ENCODE results near the gene TTC9C.
A peak's percentile ranks its signal among the peaks of the same experiment; 100 is the strongest.

Gene TTC9C

DNA sequence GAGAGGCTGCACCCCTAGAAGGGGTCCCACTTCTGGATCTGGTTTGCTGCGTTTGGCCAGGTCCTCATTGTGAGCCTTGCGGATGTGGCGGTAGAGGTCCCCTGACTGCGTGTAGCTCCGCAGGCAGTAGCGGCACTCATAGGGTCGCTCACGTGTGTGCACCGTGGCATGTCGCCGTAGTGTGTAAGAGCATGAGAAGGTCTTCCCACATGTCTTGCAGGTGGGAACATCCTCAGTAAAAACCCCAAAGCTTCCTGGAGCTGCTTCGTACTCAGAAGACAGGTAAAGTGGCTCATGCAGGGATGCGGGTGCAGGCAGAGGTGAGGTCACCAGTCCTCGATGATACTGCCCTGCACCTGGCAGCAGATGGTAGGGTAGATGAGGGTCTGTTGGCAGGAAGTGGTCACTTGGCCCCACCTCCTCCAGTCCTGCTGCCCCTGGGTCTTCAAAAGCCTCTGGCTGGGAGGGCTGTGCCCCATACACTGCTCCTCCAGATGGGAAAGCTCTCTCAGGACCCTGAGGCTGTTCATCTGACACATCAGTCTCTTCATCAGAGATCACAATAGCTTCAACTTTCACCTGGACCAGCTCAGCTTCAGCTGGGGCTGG is 24.0 kb downstream of the TTC9C start:
- TF ChIP-seq EZH2phosphoT487 (conservative IDR thresholded peaks at IDR 0.05; ENCODE audit: low read length), result no peak
- TF ChIP-seq, protein P1, sequence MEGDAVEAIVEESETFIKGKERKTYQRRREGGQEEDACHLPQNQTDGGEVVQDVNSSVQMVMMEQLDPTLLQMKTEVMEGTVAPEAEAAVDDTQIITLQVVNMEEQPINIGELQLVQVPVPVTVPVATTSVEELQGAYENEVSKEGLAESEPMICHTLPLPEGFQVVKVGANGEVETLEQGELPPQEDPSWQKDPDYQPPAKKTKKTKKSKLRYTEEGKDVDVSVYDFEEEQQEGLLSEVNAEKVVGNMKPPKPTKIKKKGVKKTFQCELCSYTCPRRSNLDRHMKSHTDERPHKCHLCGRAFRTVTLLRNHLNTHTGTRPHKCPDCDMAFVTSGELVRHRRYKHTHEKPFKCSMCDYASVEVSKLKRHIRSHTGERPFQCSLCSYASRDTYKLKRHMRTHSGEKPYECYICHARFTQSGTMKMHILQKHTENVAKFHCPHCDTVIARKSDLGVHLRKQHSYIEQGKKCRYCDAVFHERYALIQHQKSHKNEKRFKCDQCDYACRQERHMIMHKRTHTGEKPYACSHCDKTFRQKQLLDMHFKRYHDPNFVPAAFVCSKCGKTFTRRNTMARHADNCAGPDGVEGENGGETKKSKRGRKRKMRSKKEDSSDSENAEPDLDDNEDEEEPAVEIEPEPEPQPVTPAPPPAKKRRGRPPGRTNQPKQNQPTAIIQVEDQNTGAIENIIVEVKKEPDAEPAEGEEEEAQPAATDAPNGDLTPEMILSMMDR (IDR thresholded peaks at IDR 0.05; ENCODE audit: insufficient read depth, low read length, poor library complexity, severe bottlenecking), result no peak
- no peak overlapping the region for H3K9ac ChIP-seq (ENCODE audit: low read length)

DNA sequence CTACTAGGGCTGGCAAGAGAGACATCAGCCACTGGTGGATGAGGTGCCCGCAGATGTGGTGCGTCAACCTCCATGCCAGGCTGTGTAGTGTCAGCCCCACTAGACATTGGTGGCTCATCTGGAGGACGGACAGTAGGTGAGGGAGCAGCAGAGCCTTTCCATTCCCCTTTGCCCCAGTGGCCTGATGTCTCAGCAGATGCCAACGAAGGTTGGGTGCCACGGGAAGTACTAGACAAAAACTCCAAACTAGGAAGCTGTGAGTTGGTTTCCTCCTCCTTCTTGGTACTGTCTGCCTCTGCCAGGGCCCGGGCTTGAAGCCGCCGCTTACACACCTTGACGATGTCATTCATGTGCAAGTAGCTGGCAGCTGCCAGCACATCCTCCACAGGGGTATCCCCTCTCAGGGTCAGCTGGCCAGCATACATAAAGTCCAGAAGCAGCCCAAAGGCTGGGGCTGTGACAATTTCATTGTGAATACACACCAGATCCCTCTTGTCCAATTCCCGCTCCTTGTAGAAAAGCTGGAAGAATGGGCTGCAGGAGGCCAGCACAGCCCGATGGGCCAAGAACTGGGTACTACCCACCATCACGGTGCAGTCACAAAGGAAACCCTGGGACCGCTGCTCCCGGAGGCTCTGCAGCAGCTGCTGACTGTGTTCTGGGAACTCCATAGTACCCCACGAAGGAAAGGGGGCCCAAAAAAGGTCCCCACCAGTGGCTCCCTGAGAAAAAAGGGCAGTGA is 24.9 kb downstream of the TTC9C start:
- Histone ChIP-seq H3K27ac (ENCODE audit: low read depth, low read length) (no peak overlapping the region), H3K9me2 (replicated peaks; ENCODE audit: insufficient read depth, low read length) (no peaks in the 10 kb centered on the region)

More for the DNA sequence above, 24.0 kb downstream of the TTC9C start:
- Histone ChIP-seq H3K9me3 (ENCODE audit: insufficient read depth, low read length) (no peaks in the 10 kb centered on the region), H3F3A (ENCODE audit: insufficient read depth) (peaks cover 16% of the 10 kb centered on the region), H3K36me3 (ENCODE audit: low read length) (no peaks in the 10 kb centered on the region), H4K20me1 (ENCODE audit: low read depth, low read length) (no peaks in the 10 kb centered on the region), H3K27ac (ENCODE audit: low read depth, low read length) (no peak overlapping the region), H2AFZ (ENCODE audit: low read depth, low read length, severe bottlenecking) (no peak overlapping the region), H3K4me2 (ENCODE audit: low read depth, low read length, poor library complexity, severe bottlenecking) (no peak overlapping the region), H3K79me2 (ENCODE audit: insufficient read depth, low read length) (peaks cover 17% of the 10 kb centered on the region), H3K4me3 (ENCODE audit: insufficient read depth, low read length, poor library complexity, severe bottlenecking) (no peak overlapping the region), H3K27me3 (ENCODE audit: low read length) (no peaks in the 10 kb centered on the region), H3K9me2 (replicated peaks; ENCODE audit: insufficient read depth, low read length) (no peaks in the 10 kb centered on the region)

DNA sequence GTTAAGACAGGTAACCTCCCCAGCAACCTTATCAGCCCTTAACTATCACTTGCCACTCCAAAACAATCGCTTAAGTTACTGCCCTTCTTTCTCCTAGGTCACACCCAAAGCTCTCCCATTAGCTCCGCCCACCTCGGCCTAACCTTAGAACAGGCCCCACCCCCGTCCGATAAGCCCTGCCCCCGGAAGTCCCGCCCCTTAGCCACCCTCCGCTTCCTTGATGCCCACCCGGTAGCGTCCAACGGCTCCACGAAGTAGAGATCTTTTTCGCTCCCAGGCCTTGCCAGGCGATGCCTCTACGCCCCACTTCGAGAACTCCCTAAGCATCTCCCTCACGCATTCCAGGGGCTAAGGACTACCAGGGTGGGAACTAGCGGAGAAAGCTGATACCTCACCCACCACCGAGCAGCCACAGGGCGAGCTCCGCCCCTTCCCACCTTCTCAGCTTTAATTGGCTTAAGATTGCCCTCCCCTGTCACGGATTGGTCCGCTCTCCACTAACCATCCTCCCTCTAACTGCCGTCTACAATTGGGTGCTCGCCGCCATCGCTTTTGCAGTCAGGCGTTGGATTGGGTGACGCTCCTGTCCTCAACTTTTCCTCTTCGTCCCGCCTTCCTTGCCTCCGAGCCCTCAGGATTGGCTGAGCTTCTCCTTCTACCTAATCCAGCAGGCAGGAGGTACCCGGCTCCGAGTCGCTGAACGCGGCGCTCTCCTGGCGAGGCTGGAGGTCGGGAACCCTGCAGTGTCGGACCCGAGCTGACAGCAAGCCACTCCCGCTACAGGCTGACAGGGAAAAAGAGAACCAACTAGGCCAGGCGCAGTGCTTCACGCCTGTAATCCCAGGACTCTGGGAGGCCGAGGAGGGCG is 25.7 kb downstream of the TTC9C start, which contains the start of gene ZBTB3:
TSS of gene ZBTB3 (minus strand) at position 425 of the 868 bp plus-strand sequence. CDS start 496 bp downstream, outside the sequence.
- Histone ChIP-seq H3K79me2 (ENCODE audit: insufficient read depth, low read length) (peaks cover 17% of the 10 kb centered on the region), H3K4me3 (ENCODE audit: insufficient read depth, low read length, poor library complexity, severe bottlenecking) (peak within 1 kb of the TSS; percentile 73), H3K36me3 (ENCODE audit: low read length) (no peaks in the 10 kb centered on the region), H3K4me2 (ENCODE audit: low read depth, low read length, poor library complexity, severe bottlenecking) (peak within 1 kb of the TSS; percentile 75), H2AFZ (ENCODE audit: low read depth, low read length, severe bottlenecking) (peak within 1 kb of the TSS; percentile 94), H3K27ac (ENCODE audit: low read depth, low read length) (peak within 1 kb of the TSS; percentile 79), H3F3A (ENCODE audit: insufficient read depth) (peaks cover 9% of the 10 kb centered on the region; the same call in 1 of the 2 replicates), H3K9me2 (replicated peaks; ENCODE audit: insufficient read depth, low read length) (no peaks in the 10 kb centered on the region), H4K20me1 (ENCODE audit: low read depth, low read length) (no peaks in the 10 kb centered on the region), H3K9ac (ENCODE audit: low read length) (peak within 1 kb of the TSS; percentile 70), H3K27me3 (ENCODE audit: low read length) (no peaks in the 10 kb centered on the region), H3K9me3 (ENCODE audit: insufficient read depth, low read length) (no peaks in the 10 kb centered on the region)
- TF ChIP-seq, protein P1 (IDR thresholded peaks at IDR 0.05; ENCODE audit: insufficient read depth, low read length, poor library complexity, severe bottlenecking), result no peak
- TF ChIP-seq EZH2phosphoT487 (conservative IDR thresholded peaks at IDR 0.05; ENCODE audit: low read length), result no peak

More for the DNA sequence above, 24.9 kb downstream of the TTC9C start:
- H2AFZ ChIP-seq (ENCODE audit: low read depth, low read length, severe bottlenecking), result peak overlapping the region; percentile 53
- no peaks in the 10 kb centered on the region for H4K20me1 ChIP-seq (ENCODE audit: low read depth, low read length)
- H3K9me3 ChIP-seq (ENCODE audit: insufficient read depth, low read length), result no peaks in the 10 kb centered on the region
- peak overlapping the region; percentile 75 for H3K4me2 ChIP-seq (ENCODE audit: low read depth, low read length, poor library complexity, severe bottlenecking)
- peak overlapping the region; percentile 70 for H3K9ac ChIP-seq (ENCODE audit: low read length)
- H3F3A ChIP-seq (ENCODE audit: insufficient read depth), result peaks cover 9% of the 10 kb centered on the region
- H3K36me3 ChIP-seq (ENCODE audit: low read length), result no peaks in the 10 kb centered on the region
- no peak for TF ChIP-seq EZH2phosphoT487 (conservative IDR thresholded peaks at IDR 0.05; ENCODE audit: low read length)
- TF ChIP-seq, protein P1 (IDR thresholded peaks at IDR 0.05; ENCODE audit: insufficient read depth, low read length, poor library complexity, severe bottlenecking), result no peak
- peaks cover 17% of the 10 kb centered on the region for H3K79me2 ChIP-seq (ENCODE audit: insufficient read depth, low read length)
- H3K27me3 ChIP-seq (ENCODE audit: low read length), result no peaks in the 10 kb centered on the region
- H3K4me3 ChIP-seq (ENCODE audit: insufficient read depth, low read length, poor library complexity, severe bottlenecking), result peak overlapping the region; percentile 66
